ENCODE results near the gene KRTAP5-4.
A peak's percentile ranks its signal among the peaks of the same experiment; 100 is the strongest.
"Not testable (repeated sequence)": the region's sequence is repeated elsewhere in the genome, so short reads cannot be mapped to it uniquely, and the experiment has no call there.

The KRTAP5-4 gene

DNA sequence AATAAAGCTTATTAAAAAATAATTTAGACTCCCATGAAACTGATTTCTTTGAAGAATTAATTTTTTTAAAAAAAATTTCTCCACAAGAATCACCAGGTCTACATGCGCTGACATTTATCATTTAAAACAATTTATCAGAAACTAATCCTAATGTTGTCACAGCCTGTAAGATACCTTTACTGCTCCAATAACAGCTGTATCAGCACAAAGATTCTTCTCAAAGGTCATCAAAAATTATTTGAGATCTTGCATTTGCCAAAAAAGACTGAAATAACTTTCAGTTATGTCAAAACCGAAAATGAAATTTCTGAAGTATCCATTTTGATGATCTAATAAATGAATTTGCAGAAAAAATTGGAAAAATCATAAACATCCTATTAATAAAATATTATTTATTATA is 15.7 kb upstream of the KRTAP5-4 start:
- no peak for DNase-seq (ENCODE audit: low spot score)

DNA sequence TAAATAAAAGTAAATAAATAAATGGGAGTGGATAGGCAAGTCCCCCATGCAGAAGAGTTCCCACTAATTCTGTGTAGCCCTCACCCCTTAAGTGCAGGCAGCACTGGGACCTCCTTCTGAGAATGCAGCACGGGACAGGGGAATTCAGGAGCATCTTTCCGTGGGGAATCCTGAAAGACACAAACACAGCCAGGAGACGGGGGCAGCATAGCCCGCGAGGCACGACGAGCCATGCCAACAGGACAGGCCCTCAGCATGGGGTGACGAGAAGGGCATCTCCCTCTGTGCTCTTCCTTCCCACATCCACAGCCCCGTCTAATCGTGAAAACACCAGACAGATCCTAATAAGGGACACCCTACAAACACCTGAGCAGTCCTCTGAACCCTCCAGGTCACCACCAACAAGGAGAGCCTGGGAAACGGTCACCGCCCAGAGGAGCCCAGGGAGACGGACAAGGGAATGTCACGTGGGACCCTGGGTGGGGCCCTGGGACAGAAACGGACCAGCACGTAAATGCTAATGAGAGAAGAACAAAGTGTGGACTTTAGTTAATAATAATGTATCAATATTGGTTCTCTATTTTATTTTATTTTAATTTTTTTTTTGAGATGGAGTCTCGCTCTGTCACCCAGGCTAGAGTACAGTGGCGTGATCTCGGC is 14.5 kb upstream of the KRTAP5-4 start:
- no peak for DNase-seq (ENCODE audit: low spot score)

- DNase-seq (ENCODE audit: low spot score), result no peak
Observed at GRCh38 chr11:1633864-1634263, 11.9 kb upstream of the KRTAP5-4 start.

GRCh38 chr11:1632053-1632714 is 10.2 kb upstream of the KRTAP5-4 start:
- no peak for DNase-seq (ENCODE audit: low spot score)

GRCh38 chr11:1631066-1631568 is 9.2 kb upstream of the KRTAP5-4 start:
- no peak for DNase-seq (ENCODE audit: low spot score)

DNA sequence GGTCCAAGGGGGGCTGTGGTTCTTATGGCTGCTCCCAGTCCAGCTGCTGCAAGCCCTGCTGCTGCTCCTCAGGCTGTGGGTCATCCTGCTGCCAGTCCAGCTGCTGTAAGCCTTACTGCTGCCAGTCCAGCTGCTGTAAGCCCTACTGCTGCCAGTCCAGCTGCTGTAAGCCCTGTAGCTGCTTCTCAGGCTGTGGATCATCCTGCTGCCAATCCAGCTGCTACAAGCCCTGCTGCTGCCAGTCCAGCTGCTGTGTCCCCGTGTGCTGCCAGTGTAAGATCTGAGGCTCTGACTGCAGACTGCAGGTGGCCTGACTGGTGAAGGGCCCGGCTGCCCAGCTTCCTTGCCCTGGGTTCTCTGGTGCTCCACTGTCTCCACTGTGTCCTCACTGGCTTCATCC is 8.3 kb upstream of the KRTAP5-4 start:
- no peak for DNase-seq (ENCODE audit: low spot score)

DNA sequence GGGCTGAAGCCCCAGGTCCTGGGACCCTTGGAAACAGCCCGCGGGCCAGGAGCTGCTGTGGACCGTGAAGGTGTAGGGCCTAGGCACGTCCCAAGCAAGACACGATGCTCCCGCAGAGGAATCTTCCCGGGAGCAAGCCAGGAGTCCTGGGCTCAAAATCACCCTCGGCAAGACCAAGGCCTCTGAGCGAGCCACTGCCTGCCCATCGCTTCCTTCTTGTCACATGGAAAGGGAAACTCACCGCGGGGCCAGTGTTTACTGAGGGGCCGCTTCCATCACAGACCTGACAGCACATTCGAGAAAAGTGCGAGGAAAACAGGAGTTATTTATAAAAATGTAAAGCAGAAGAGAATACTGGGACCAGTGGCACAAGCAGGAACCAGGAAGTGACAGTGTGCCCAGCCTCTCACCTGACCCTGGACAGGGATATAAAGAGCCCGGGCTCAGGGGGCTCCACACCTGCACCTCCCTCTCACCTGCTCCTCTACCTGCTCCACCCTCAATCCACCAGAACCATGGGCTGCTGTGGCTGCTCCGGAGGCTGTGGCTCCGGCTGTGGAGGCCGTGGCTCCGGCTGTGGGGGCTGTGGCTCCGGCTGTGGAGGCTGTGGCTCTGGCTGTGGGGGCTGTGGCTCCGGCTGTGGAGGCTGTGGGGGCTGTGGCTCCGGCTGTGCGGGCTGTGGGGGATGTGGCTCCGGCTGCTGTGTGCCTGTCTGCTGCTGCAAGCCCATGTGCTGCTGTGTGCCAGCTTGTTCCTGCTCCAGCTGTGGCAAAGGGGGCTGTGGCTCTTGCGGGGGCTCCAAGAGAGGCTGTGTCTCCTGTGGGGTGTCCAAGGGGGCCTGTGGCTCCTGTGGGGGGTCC is 7.6 kb upstream of the KRTAP5-4 start, which contains the start of gene KRTAP5-5:
TSS of gene KRTAP5-5 (plus strand) at position 450 of the 860 bp plus-strand sequence. CDS start at position 516, 66 bp downstream.
- DNase-seq (ENCODE audit: low spot score), result no peak

GRCh38 chr11:1628506-1629325 is 6.8 kb upstream of the KRTAP5-4 start:
- DNase-seq (ENCODE audit: low spot score), result peak; percentile 79

DNA sequence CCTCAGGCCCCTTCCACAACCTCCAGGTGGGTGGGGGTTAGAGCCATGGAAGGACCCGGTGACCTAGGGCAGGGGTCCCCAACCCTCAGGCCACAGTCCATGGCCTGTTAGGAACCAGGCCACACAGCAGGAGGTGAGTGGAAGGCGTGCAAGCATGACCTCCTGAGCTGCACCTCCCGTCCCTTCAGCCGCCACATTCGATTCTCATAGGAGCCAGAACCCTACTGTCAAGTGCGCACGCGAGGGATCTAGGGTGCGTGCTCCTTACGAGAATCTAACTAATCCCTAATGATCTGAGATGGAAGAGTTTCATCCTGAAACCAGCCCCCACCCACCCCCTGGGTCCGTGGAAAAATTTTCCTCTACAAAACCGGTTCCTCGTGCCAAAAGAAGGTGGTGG is 3.6 kb upstream of the KRTAP5-4 start:
- DNase-seq (ENCODE audit: low spot score), result no peak

DNA sequence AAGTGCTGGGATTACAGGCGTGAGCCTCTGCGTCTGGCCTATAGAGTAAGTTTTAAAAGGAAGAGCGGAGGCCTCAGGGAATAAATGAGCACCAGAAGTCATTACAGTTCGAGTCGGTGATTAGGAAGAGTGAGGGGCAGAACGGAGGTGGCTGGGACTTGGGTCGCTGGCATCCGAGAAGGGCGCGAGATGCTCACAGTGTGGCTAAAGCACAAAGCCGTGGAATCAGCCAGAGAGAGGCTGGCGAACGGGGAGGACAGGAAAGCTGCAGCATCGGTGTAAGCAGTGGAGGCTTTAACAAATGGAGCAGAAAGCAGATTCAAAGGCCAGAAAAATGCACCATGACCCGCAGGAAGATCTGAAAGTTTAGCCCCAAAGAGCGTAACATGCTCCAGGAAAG is 2.7 kb upstream of the KRTAP5-4 start:
- no peak for DNase-seq (ENCODE audit: low spot score)

DNA sequence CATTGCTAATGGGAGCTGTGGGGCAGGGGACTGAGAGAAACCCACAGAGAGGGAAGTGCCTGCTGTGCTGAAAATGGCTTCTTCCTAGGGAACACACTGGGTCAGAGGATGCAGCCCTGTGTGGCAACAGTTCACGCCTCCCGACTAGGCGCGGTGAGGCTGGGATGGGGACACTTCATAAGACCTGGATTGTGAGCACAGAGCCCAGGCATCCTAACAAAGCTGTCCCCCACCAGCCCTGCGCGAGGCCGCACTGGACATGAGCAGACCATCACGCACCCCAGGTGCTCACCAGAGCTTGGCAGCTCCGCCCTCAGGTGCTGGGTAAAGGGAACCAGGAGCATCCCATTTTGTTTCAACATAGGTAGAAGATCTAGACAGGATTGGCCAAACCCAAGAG is 1.8 kb upstream of the KRTAP5-4 start:
- no peak for DNase-seq (ENCODE audit: low spot score)

- no peak for DNase-seq (ENCODE audit: low spot score)
Observed at GRCh38 chr11:1619449-1619848, 2.5 kb downstream of the KRTAP5-4 start.

DNA sequence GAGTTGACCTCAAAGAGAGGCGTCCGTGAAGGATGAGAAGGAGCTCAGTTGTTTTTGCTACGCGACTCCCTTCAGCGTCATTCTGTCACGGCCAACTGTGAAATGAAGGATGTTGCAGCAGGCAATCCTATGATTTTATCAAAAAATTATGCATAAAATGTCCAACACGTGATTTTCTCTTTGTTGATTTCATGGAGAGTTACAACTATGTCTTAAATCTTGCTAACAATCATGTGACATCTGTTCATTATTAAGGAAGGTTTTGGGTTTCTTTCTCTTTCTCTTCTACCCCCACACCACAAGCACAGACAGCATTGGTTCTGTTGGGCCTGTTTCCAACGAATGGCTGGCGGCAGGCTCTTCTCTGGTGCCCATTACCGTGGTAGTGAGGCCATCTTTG is 3.7 kb downstream of the KRTAP5-4 start:
- no peak for DNase-seq (ENCODE audit: low spot score)

DNA sequence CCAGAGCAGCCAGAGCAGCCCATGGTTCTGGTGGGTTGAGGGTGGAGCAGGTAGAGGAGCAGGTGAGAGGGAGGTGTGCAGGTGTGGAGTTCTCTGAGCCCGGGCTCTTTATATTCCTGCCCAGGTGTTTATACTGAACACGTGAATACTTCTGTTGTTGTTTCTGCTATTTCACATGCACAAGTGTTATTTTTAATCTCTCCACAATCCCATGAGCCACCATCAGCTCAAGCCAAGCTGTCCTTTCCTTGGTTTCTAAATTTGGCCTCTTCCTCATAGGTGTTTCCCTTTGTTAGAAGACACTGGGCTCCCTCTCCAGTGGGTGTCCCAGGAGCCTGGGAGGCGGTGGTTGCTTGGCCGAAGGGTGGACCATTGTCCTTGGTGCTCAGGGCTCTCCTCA is 13.6 kb downstream of the KRTAP5-4 start, which contains the start of gene KRTAP5-3:
TSS of gene KRTAP5-3 (minus strand) at position 101 of the 400 bp plus-strand sequence. CDS start at position 23, 78 bp downstream.
- no peak for DNase-seq (ENCODE audit: low spot score)

GRCh38 chr11:1607901-1608300 is 14.0 kb downstream of the KRTAP5-4 start:
- DNase-seq (ENCODE audit: low spot score), result not testable (repeated sequence)

DNA sequence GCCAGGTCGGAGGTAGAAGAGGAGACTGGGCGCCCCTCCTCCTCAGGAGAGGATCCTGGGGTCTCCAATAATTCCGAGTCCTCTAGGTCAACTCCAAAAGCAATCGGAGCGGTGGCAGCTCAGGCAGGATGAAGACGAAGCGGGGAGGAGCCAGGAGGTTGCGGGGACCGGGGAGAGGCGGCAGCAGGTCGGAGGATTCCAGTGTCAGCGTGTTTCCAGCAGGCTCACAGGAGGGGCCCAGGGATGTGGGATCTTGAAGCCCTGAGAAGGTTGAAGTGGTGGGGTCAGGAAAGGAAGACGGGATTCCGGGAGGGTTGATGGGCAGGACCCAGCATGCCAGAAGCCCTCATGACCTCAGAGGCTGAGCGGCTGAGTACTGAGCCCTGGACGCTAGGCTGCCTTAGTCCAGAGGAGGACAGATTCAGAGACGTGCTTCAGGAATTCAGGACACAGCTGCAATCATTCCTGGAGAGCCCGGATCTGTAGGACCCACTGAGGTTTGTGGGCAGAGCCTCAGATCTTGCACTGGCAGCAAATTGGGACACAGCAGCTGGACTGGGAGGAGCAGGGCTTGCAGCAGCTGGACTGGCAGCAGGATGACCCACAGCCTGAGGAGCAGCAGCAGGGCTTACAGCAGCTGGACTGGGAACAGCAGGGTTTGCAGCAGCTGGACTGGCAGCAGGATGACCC is 14.6 kb downstream of the KRTAP5-4 start:
- not testable (repeated sequence) for DNase-seq (ENCODE audit: low spot score)

DNA sequence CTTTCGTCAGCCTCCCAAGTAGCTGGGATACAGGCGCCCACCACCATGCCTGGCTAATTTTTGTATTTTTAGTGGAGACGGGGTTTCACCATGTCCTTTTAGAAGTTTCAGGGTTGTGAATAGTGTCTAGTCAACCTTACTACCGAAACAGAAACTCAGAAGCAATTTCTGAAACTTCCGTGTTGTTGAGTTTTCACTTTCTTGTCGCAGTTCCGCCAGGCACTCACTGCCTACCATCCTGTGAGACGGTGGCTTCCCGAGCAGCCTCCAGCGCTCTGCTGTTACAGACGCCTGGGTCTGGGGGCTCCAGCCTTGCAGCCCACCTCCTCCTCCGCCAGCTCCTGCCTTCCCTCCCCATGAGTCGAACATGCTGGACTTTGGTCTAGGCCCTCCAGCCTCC is 16.0 kb downstream of the KRTAP5-4 start:
- DNase-seq (ENCODE audit: low spot score), result not testable (repeated sequence)

GRCh38 chr11:1604711-1605110 is 17.2 kb downstream of the KRTAP5-4 start:
- no peak for DNase-seq (ENCODE audit: low spot score)

GRCh38 chr11:1604181-1604580 is 17.8 kb downstream of the KRTAP5-4 start:
- no peak for DNase-seq (ENCODE audit: low spot score)

DNA sequence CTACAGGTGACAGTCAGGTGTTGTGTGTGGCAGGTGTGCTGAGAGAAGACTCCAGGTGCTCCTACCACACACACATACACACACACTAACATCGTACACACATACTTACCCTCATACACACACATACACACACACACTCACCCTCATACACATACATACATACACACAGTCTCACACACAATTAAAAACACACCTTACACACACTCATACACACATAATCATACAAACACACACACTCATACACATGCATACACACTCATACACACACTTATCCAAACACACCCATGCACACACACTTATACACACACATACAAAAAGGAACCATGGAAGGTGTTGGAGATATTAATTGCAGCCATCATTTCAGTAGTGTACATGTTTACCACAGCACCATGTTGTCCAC is 18.3 kb downstream of the KRTAP5-4 start:
- no peak for DNase-seq (ENCODE audit: low spot score)

DNA sequence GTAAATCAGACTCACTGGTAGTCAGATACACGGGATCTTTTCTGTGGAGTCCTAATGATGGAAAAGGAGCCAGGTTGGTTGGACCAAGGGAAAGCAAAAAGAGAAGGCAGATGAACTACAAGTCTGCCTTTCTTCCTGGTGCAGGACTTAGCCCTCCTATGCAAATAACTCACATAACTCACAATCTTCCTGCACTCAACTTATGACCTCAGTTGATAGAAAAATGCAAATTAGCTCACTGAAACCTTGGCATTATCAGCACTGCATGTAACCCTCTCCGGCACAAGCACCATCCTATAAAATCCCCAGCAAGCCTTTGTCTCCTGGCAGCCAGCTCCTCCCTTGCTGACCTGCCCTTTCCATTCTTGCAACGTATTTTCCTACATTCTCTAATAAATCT is 20.3 kb downstream of the KRTAP5-4 start:
- DNase-seq (ENCODE audit: low spot score), result not testable (repeated sequence)
